Kasumi-1 (cell line): ENCODE measurements around the gene TUBB3.
"Not testable (repeated sequence)": the region's sequence is repeated elsewhere in the genome, so short reads cannot be mapped to it uniquely, and the experiment has no call there.

ENCODE experiments used
- DNase-seq, 2 experiments: peaks; one replicate each; lab custom pipeline; 2025; lab: John Stamatoyannopoulos, UW

Gene TUBB3

DNA sequence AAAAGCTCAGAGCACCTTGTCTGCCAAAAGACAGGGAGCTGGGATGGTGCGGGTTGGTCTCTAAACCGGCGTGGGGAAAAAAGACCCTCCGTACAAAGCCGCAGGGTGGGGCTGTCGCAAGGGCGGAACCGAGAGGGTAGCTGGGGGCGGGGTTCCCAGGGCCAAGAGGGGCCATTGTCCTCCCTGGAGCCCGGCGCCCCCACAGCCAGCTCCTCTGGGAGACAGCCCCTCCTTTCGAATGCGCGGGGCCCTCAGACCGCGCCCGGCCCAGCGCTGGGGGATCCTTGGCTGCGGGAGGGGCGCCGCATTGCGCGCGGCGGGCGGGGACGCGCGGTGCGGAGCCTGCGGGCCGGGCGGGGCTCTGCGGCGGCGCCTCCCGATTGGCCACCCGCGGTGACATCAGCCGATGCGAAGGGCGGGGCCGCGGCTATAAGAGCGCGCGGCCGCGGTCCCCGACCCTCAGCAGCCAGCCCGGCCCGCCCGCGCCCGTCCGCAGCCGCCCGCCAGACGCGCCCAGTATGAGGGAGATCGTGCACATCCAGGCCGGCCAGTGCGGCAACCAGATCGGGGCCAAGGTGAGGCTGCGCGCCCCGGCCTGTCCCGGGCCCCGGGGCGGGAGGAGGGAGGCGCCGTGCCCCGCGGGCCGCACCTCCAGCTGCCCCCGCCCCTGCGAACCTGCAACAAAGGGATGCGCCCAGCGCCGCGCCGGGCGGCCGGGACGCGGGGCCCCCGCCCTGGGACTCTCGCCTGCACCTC, at the start of gene TUBB3:
Gene TUBB3 (plus strand): TSS at position 459 of the 756 bp plus-strand sequence. CDS start 60 bp downstream, at position 519.
- peak; percentile 3 to 13 for DNase-seq

- peak; percentile 84 to 92 for DNase-seq
These were observed 49.0 kb upstream of the TUBB3 start for GRCh38 chr16:89873972-89874689.

GRCh38 chr16:89879123-89879522, 44.0 kb upstream of the TUBB3 start:
- DNase-seq: not testable (repeated sequence)

DNA sequence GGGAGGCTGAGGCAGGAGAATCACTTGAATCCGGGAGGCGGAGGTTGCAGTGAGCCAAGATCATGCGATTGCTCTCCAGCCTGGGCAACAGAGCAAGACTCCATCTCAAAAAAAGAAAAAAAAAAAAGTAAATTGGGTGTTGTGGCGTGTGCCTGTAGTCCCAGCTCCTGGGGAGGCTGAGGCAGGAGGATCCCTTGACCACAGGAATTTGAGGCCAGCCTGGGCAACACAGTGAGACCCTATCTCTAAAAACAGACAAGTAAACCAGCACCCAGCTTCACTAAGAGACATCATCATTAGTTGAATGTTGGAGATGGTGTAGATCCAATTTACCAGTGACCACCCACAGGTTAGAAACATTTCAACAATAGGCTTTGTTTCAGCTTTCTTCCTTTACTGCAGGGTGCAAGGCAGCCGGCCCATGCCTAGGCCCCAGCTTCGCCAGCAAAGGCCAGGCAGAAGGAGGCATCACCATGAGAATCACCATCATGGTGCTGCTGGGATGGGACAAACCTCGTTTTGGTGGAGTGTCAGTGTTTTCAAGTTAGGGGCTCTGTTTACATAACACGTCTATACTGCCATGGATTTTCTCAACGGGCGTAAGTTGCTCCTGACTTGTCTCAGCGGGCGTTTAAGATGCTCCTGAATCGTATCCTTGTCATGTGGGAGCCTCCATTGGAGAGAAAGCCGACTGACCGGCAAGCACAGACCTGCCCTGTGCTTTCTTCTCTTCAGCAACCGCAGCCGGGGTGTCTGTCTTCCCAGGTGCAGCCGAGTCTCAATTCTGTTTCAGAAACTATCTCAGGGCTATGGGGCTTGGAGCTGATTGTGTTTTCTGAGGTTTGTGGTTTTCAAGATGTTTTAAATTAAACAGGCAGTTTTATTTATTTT, 42.4 kb upstream of the TUBB3 start:
- no peak for DNase-seq

- DNase-seq: no peak
These were observed 41.8 kb upstream of the TUBB3 start for GRCh38 chr16:89881368-89881730.

GRCh38 chr16:89883346-89884040, 39.6 kb upstream of the TUBB3 start:
- no peak for DNase-seq

GRCh38 chr16:89884041-89884421, 39.1 kb upstream of the TUBB3 start:
- no peak for DNase-seq

GRCh38 chr16:89887243-89887642, 35.9 kb upstream of the TUBB3 start:
- DNase-seq: no peak

GRCh38 chr16:89890200-89890599, 32.9 kb upstream of the TUBB3 start:
- DNase-seq: no peak

DNA sequence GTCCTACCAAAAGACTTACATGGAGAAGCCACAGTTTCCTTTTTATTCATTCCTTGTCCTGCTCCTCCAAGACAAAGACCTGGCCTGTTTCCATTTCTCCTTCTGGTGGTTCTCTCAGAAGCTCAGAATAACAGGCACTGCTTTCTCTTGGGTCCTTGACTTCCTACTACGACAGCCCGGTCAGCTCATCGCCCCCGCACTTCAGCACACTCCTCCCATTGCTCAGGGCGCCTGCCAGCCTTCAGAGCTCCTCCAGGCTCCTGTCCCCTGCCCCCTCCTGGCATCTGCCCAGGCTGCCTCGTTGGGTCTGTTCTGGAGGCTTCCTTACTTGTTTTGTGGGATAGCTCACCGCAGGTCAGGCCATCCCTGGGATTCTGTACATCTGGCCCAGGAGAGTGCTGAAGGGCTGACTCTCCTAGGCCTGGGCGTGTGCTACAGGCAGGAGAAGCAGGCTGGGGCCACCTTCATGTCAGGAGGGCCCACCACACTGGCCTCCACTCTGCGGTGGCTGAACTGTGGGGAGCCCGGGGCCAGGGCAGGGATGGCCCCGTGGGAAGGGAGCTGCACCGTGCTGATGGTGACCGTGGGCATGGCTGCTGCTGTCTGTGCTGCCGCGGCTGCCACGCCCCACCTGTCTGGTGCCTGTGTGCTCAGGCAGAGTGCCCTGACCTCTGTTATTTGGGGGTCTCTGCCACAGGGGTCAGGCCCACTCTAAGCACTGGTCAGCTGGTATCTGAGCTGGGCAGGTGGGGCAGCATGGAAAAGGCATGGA, 32.1 kb upstream of the TUBB3 start:
- DNase-seq: no peak

DNA sequence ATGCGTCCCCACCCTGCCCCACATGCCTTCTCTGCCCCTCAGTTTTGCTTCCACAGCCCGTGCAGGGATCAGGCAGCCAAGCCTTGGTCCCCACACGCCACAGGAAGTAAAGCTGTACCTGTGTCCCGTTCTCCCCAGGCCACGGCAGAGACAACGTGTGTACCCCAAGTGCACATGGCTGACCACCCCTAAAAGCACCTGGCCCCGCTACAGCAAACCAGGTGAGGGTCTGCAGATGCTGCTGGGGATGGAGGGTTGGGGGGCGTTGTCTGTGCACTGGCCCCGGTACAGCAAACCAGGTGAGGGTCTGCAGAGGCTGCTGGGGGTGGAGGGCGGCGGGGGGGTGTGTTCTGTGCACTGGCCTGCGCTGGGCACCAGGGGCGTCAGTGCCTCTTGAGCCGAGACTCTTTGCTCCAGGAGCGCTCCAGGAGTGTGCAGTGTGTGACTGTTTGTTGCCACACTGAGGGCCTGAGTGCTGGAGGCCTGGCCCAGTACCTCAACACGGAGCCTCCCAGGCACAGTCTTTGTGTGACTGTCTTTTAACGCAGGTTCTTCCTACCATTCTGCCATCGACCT, 31.0 kb upstream of the TUBB3 start:
- DNase-seq: no peak

DNA sequence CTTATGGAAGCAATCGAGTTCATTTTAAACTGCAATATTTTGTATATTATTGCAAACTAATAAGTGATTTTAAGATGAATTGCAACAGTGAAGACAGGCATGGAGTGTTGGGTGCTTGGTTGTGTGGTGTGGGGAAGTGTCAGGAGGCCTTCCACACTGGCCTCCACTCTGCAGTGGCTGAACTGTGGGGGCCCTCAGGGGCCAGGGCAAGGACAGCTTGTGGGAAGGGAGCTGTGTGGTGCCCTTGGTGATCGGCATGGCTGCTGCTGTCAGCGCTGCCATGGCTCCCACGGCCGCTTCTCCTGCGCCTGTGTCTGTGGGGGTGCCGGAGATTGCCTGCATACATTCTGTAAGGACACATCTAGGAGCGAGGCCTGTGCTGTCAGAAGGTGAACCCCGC, 30.5 kb upstream of the TUBB3 start:
- DNase-seq: no peak

DNA sequence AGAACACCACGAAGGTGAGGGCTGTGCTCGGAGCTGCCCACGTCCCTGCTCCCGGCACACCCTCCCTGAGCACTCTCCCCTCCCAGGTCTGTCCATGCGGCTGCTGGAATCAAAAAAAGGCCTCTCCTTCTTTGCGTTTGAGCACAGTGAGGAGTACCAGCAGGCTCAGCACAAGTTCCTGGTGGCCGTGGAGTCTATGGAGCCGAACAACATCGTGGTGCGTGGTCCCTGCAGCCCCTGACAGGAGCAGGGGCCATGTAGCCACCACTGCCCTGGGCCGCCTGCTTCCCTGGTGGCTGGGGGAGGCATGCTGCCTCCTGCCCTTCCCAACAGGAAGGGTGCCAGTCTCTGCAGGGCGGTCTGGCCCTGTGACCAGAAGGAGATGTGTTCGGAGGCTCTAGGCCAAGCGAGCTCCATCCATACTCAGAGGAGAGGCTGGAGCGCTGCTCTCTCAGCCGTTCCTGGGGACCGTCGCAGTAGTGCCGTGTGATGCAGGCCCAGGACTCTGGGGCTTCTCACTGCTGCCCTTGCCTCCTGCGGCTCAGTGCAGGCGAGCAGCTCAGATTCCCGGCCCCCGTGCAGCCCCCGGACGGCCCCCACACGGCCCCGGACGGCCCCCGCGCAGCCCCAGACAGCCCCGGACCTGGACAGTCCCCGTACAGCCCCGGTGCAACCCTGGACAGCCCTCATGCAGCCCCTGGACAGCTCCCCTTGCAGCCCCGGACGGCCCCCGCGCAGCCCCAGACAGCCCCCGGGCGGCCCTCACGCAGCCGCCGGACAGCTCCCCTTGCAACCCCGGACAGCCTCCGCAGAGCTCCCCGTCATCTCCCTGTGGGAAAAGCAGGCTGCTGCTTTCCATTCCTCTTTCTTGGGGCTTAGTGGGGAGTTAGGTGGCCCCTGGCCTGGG, 29.2 kb upstream of the TUBB3 start:
- no peak for DNase-seq

DNA sequence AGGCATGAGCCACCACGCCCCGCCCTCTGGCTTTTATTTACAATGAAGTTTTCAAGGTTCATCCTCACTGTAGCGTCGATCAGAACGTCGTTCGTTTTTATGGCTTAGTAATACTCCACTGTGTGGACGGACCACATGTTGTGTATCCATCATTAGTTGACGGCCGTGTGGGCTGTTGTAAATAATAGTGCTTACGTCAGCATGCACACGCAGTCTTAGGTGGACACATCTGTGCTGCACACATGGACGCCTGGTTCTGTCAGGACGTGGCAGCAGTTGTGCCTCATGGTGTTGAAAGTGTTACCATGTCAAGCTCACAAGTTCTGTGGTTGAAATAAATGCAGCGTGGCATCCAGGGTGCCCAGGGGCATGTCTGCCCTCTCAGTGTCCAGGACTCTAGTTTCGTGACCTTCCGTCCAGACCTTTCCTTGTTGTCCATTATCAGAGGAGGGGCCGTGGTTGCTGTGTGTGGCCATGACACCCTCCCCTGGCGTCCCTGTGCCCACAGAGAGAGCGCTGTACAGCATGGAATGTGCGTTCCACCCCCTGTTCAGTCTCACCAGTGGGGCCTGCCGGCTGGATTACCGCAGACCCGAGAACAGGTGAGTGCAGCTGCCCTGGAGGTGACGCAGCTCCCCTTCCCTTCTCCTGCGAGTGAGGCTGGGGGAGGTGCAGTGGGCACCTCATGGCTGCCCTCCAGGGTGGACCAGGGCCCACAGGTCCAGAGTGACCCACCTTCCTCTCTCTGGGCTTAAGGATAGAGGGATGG, 27.5 kb upstream of the TUBB3 start:
- DNase-seq: no peak

DNA sequence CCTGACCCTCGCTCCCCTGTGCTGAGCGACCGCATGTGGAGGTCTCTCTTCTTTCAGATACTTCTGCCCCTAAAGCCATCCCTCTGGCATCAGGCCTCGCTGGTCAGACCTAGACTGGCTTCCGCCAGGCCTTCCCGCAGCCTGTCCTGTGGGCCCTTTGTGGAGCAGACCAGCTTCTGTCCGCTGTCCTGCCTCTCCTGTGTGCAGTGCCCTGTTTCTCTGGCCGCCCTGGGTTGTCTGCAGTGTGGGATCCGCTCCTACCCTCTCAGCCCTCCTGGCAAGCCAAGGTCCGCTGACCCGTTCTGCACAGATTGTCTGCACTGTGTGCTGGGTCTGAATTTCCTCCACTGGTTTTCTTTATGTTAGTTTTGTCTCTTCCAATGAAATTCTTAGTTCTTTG, 25.9 kb upstream of the TUBB3 start:
- DNase-seq: no peak

GRCh38 chr16:89898201-89898967, 24.8 kb upstream of the TUBB3 start:
- DNase-seq: no peak

- DNase-seq: no peak
These were observed 23.2 kb upstream of the TUBB3 start for GRCh38 chr16:89899879-89900481.

DNA sequence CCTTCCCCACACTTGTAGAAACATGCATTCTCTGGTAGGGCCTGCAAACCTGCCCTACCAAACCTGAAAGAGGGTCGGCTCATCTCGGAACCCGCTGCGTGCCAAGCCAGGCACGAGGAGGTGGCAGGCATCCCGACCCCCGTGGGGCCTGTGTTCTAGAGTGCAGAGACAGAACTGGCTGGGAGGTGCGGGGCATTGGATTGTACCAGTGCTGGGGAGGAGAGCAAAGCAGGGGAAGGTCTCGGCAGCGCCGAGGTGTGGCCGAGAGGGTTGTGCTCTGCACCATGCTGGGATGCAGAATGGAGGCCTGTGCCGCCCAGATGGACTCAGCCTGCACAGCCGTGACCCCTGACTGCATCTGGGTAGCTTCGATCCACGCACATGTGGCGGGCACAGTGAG, 22.3 kb upstream of the TUBB3 start:
- DNase-seq: no peak
